Prostate gland (tissue), 2 donors: Measurements from ENCODE around the gene CITED1.

Experiments used
- POLR2A ChIP-seq: fragments of 450-650 bp; IDR thresholded peaks from one replicate; pipeline ENCODE4 v1.6.1; 2016; ENCODE audit warnings: antibody characterized with exemption, mild to moderate bottlenecking
- POLR2AphosphoS5 ChIP-seq: sonication (generic); formaldehyde crosslinking; IDR thresholded peaks from one replicate; pipeline ENCODE4 v1.6.1; 2017; ENCODE audit warnings: antibody characterized with exemption
- TF ChIP-seq, protein P1 (sequence below), 4 experiments: fragments of 200-600 bp in 2 of 4; fragments of 450-650 bp in 2 of 4; sonication (generic) in 2 of 4; IDR thresholded peaks; 1 replicate in 3 of 4; 2 replicates in 1 of 4; pipeline ENCODE4 v1.5.1; 2016 to 2019; ENCODE audit warnings: antibody characterized with exemption in 4 of 4, mild to moderate bottlenecking in 2 of 4, moderate library complexity in 2 of 4

DNA sequence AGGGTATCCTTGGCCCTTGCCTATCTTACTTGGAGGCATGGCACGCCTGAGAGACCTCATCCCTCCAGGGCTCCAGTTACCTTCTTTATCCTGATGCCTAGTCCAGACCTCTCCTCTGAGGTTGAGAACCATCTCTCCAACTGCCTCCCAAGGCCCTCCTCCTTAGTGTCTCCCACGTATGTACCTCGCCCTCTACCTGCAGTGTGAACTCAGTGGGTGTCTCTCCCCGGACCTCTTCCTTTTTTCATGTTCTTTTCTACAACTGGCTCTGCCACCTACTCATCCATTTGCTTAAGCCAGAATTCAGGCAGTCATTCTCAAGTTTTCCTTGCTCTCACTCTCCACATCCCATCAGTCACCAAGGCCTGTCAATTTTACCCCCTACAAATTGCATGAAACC, 45.3 kb downstream of the CITED1 start:
- no peak for TF ChIP-seq POLR2A
- TF ChIP-seq, protein P1, sequence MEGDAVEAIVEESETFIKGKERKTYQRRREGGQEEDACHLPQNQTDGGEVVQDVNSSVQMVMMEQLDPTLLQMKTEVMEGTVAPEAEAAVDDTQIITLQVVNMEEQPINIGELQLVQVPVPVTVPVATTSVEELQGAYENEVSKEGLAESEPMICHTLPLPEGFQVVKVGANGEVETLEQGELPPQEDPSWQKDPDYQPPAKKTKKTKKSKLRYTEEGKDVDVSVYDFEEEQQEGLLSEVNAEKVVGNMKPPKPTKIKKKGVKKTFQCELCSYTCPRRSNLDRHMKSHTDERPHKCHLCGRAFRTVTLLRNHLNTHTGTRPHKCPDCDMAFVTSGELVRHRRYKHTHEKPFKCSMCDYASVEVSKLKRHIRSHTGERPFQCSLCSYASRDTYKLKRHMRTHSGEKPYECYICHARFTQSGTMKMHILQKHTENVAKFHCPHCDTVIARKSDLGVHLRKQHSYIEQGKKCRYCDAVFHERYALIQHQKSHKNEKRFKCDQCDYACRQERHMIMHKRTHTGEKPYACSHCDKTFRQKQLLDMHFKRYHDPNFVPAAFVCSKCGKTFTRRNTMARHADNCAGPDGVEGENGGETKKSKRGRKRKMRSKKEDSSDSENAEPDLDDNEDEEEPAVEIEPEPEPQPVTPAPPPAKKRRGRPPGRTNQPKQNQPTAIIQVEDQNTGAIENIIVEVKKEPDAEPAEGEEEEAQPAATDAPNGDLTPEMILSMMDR (IDR thresholded peaks at IDR 0.05) = no peak
- TF ChIP-seq POLR2AphosphoS5 = no peak
